Stimulated activated CD4-positive, alpha-beta T cell treated with anti-CD3 and anti-CD28 coated beads, Interleukin-12 subunit alpha, Interleukin-12 subunit beta, amount 100 ng/mL, for 4 hours (primary cell): Measurements from ENCODE around the gene LRRTM1.

ENCODE experiments used
- DNase-seq: peaks from one replicate; pipeline ENCODE4 v3.0.0-alpha.2; 2020

Gene LRRTM1

DNA sequence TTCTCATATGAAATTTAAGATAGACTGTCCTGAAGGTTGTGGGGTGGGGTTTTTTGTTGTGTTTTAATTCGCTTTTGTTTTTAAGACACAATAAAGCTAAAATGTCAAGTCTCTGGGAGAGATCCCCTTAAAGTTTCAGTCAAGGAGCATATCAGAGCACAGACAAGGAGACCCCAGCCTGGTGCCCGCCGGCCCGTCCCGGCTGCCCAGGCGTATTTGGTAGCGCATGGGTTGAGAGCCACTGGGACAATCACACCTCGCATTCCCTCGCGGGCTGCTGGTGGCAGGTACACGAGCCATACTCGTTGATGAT is 2.6 kb downstream of the LRRTM1 start:
- DNase-seq, result no peak

DNA sequence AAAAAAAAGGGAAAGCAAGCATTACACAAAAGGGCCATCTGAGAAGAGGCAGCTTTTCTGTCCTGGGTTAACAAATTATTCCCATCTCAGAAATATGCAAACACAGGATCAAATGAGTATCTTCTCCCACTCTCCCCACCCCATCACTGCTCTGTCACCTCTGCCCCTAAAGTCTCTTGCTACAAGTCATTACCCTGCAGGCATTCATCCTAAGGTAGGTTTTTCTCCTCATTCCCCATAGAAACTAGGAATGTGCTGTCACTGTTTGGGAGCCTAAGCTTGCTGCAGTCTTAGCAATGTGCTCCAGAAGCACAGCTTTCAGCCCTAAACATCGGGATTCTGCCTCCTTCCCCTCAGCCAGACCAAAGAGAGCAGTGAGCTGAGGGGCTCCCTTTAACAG is 3.6 kb downstream of the LRRTM1 start:
- no peak for DNase-seq

DNA sequence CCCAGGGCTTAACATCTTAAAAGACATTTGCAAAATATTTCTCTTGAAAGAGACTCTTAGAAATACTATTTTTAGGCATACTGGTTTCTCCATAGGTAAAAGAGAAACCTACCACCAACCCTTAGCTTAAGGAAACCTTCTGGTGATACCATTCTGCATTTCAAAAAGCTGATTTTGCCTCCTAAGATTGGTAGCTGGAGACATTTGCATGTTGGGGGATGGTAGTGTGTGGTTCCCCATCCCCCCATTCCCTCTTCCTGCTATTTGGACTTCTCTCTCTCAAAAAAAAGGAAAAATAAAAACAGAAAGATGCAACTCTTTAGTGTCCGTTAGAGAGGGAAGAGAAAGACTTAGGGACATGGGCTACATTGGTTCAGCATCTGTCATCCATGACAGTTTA is 4.2 kb downstream of the LRRTM1 start:
- no peak for DNase-seq

DNA sequence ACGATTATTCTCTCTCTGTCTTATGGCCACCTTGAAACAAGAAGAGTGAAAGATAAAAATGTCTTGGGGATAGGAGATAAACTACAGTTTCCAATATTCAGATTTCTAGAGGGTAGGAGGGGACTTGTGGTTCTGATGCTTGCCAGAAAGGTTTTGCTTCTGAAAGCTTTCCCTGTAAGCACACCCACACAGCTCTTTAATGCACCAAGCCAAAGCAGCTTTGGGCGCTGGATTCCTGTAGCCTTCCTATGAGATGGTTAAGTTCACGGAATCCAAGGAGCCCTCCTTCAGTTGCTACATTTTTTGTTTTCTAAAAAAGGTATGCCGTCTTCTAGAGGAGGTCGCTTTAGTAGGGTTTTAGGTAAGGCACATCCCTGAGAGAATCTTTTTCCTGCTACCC is 4.9 kb downstream of the LRRTM1 start:
- no peak for DNase-seq

DNA sequence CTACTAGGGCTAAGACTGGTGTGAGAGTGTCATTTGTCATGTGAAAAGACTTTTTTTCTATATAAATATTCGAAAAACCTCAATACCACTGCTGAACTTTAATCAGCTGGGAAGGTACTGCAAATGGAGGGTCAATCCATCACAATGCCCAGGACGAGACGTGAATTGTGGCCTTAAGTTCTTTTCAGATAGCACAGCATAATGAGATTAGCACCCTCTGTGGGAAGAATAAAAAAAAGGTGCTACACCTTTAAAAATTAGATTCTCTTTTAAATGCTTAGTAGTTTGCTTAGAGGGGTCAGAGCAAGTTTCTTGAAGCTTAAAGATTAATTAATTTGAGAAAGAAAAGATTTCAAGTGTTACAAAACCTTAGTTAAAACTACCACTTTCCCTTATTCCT is 5.6 kb downstream of the LRRTM1 start:
- DNase-seq, result no peak

DNA sequence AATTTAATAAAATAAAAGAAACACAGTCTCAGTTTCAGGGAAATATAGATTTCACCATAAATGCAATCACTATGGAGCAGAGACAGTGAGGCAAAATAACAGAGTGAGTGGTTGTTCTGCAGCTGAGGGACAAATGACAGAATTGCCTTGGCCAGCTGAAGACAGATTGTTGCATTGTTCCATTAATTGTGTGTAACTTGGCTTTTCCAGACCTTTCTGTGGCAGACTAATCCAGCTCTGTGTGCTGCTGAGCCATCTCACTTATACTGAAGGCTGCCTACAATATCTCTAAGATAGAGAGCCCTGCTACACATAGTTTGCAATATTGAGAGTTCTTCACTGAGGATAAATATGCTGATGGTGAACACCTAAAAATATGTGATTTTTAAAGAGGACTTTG is 11.5 kb downstream of the LRRTM1 start:
- no peak for DNase-seq

DNA sequence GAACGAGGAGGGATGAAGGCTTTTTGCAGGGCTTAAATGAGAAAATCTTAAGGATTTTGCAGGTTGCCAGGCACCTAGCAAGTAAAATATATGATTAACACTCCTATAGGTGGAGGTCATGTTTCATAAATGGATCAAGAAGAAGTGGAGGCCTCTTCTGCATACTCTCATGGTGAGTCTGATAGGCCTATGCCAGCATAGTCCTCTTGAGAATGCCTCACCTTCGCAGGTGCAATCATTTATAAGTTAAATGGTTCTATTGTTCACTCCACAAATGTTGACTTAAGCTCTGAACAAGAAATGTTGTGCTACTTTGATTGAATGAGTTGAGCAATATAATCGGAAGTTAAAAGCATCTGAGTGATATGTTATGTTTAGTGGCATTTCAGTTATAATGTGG is 12.1 kb downstream of the LRRTM1 start:
- no peak for DNase-seq

DNA sequence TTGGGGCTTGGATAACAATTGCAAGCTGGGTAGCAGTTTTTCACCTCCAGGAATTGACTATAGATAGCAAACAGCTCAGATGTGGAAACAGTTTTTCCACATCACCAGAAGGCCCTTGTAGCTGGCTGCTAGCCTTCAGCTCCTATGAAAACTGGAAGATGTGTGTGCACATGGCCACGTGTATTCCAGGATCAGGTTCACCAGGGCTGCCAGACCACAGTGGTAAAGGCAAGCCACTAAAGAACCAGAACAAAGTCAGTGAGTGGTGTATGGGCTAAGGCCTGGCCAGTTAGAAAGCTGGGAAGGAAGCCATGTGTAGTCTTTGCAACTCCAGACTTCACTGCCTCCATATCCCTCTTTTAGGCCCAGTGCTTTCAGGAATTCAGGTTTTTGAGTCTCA is 12.9 kb downstream of the LRRTM1 start:
- DNase-seq, result no peak

DNA sequence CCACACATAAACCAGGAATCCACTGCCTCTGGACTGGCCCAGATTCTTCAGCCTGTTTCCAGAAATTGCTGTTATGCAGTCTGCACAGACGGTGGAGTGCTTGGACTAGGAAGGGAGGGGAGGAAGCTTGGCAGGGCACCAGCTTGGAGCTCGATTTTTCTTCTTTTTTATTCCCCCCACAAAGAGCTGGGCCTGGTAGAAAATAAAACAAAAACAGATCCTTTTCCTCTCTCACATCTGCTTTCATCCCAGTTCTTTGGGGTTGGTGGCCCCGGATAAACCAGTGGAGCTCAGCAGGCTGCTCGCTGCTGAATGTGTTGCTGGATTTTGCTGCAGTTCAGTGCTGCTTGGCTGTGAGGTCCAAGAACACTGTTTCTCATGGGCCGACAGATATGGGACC is 16.0 kb downstream of the LRRTM1 start:
- no peak for DNase-seq

DNA sequence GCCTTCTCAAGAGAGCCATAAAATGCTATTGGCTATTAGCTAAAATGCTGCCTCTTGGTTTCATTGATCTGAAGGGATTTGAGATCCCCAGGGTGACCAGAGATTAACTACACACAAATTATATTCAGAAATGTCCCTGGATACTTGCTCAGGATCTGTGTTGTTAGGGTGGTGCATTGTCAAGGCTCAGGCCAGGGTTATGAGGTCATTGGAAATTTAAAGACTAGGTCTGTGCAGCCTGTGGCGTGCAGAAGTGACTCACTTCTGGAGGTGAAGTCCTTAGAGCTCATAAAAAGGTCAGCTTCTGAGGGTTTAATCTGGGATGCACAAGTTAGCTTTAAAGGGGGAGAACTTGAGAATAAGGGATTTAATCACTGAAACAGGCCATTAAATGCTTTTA is 23.5 kb downstream of the LRRTM1 start:
- no peak for DNase-seq

DNA sequence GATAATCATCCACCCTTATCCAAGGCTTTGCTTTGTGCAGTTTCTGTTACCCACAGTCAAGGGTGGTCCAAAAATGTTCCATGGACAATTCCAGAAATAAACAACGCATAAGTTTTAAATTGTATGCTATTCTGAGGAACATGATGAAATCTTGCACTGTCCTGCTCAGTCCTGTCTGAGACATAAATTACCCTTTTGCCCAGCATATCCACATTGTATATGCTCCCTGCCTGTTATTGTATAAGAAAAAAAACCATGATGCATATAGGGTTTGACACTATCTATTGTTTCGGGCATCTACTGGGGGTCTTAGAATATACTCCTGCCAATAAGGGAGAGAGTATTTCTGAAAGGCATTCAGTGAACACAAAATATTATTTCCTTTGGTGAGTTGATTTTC is 24.0 kb downstream of the LRRTM1 start:
- DNase-seq, result no peak

DNA sequence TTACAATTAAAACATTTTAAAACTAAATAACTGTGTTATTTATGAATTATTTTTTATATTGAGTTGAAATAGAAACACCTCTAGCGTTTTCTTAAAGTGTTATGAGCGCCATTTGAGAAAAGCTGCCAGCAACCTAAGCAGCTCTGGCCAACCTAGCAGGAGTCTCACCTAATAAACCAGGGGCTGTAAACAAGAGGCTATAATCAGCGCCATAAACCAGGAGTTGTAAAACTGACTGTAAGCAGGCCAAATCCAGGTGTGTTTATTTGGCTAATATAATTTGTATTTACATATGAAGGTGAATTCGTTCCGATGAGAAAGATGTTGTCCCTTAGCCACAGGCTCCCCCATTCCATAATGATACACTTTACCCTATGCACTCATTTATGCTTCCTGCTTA is 34.7 kb downstream of the LRRTM1 start:
- DNase-seq, result no peak

DNA sequence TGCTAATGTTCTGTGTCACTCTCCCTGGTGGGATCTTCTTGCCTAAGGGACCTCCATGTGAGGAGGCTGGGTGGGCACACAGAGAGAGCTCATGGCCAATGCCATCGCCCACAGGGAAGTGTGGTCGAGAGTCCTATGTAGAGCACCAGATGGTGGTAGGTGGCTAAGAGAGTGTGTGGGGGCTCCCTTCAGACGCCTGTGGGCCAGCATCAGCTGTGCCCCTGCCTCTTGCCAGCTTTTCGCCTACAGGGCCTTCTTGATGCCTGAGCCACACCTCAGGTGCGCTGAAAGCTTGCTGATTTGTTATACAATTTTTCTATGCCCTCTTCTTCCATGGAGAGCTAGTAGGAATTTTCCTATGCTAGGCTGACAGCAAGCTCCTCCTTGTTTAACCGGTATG is 38.3 kb downstream of the LRRTM1 start:
- DNase-seq, result no peak

DNA sequence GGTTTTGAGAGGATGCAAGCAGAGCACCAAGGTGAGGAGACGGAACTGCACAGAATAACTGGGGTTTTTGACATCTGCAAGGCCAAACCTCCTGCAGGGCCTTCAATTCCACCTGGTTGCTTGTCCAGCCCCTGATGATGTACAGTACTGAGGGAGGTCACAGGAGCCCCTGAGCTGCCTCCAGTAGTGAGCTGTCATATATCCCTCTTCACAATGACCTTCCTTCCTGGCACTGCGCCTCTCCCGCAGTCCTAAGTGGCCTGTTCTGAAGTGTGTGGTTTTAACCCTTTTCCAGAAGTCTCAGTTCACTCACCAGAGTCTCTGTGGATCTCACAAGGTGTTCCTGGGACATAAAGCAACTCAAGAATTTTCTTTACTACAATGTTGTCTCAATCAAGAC is 45.3 kb downstream of the LRRTM1 start:
- no peak for DNase-seq

DNA sequence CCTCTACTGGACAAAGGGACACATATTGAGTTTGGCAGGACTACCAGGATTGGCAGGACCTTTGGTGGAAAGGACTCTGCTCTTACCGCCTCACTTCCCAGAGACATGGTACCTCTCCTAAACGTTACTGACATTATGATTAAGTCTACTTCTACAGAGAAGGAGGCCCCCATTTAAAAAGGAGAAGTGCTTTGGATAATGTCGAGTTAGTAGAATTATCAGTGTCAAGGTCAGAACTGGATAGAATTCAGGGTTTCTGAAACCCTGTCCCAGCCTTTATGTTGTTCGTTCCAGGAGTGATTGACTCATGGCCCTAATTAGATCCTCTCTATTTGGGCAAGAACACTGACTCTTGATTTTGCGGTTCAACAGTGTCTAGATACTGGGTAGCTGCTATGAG is 45.8 kb downstream of the LRRTM1 start:
- no peak for DNase-seq

DNA sequence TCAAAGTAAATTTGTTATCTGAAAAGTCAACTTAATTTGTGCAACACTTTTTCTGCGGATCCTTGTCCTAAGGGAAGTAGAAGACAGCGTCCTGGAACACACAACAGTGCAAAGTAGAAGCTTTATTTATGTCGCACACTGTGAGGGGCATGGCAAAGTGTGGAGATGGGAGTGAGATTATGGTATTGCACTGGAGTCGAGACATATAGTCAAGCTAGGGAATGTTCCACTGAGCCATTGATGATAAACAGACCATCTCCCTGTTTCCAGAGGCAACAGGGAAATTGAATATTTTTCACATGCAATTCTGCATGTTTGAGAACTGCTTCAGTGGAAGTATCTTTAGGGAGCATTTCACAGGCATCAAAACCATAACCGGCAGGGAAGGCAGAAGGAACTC is 46.2 kb downstream of the LRRTM1 start:
- no peak for DNase-seq

DNA sequence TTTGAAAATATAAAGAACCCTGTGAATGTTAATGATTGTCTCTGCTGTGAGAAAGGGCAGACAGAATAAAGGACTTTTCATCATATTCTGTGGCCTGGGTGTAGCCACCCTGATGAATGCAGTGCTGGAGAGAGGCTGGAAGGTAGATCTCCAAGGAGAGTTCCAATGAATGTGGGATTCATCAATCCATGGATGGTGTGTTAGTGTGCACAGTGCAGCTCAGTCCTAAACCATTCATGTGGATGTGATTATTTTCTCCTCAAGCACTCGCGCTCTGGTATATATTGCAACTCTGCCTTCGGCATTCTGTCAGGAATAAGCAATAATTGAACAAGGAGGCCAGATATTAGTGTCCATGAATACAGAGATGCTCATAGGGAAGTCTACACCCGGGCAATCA is 47.1 kb downstream of the LRRTM1 start:
- no peak for DNase-seq

DNA sequence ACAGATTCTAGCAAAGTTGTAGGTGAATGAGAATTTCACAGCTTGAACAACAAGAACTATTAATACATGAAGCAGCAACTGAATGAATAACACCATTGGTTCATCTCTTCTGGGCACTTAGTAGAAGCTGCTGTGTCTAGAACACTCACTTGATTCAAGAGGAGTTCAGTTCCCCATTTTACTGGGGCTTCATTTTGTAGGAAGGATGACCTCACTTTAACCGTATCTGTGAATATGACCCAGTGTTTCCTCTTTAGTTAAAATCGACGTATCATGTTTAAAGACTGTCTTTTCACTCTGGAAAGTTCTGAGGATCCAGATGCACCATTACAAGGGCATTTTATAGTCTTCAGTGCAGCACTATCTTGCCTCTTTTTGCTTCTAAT is 47.8 kb downstream of the LRRTM1 start:
- no peak for DNase-seq

DNA sequence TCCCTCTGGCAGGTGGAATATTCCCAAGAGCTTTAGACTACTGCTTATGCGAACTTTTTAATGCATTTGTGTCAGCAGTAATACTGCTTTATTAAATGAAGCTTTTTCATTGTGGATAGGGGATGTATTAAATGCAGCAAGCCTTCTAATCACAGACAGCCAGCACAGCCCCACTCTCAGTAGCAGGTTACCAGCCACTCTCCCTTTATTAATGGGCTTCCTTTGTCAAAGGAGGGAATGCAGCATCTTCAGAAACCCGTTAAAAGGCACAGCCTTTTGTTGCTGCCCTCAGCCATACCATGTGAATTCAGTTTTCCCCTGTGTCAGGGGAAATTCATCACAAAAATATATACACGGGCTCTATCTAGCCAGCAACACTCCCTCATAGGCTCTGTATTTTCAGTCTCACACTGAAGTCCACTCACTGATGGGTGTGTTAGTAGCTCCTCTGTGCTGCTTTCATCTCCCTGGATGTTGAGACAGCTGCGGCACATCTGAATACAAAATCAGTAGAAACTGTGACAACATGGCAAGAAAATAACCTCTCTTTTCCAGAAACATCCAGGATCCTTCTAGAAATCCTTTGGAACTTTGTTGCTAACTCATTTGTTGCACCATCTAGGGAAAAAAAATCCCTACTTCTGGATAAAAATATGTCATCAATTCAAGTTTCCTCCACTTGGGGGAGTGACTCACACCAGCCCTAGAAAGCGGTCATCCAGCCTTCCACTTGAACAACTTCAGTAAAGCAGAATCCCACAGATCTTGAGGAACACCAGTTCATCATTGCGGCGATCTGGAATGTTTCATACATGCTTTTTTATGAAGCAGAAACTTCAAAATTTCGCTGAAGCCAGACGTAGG is 48.4 kb downstream of the LRRTM1 start:
- no peak for DNase-seq

DNA sequence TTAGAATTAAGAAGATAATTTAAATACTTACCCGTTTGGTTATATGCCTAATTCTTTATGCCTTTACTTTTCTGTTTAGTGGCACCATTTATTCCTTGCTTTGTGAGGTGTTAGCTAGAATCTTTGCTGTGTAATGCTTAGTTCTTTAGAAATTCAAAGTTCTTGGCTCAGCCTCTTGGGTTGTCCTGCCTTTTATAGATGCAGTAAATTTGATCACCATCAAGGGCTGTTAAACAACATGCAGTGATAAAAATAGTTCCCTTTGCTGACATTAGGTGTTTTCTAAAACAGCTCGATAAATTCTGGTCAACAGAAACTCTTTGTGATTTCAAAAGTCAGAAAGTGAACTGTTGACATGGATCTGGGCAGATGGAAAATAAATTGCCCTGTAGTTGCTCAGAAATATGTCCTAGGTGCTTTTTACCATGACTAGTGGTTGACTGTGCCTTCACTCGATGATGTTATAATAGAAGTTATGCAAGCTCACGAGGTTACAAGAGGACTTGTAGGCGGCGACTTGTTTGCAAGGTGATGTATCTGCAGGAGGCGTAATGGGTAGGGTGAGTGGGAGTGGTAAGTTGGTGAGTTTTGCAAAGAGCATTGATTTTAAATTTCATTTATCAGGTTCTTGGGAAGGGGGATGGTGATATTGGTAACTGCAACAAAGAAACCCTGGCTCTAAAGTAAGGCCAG is 52.1 kb downstream of the LRRTM1 start:
- DNase-seq, result no peak
